ENCODE measurements around the gene PLSCR1.

PLSCR1 gene

DNA sequence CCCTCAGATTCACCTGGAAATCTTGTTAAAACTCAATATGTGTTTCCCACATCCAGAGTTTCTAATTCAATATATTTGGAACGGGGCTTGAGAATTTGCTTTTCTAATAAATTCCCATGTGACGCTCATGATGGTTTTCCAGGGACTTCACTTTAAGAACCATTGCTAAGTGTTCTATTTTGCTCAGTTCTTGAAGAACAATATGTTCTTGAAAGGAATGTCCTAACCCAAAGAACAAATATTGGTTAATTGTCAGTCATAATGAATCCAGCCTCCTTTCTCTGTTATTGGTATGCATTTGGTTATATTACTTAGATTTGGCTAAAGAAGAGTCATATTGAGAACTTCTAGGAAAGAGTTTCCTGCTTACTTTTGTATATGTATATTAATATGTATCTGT is 70.7 kb downstream of the PLSCR1 start:
- no peak for DNase-seq (ENCODE audit: low spot score)

DNA sequence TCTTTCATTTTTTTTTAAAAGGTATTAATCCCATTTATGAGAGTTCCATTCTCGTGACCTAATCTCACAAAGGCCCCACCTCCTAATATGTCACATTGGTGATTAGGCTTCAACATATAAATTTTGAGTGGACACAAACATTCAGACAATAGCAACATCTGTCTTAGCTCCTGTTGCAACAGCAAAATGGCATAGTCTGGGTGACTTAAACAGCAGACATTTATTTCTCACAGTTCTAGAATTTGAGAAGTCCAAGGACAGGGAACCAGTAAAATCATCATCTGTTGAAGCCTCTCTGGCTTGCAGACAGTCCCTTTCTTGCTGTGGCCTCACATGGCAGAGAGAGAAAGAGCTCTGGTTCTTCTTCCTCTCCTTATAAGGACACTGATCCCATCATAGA is 71.8 kb downstream of the PLSCR1 start:
- DNase-seq (ENCODE audit: low spot score), result no peak

DNA sequence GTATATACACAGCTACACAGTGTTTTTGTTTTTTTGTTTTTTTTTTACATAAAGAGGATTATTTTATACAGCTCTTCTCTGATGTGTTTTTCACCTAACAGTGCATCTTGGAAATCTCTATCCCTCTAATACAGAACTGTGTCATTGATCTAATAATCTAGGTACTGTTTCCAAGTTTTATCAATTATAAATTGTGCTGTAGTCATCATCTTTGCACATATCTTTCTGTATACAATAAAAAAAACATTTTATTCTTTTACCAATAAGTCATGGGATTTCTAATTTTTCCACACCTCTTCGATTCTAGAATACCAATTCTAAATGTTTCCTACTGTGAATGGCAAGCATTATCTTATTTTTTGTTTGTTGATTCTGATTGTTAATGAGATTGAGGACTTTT is 73.4 kb downstream of the PLSCR1 start:
- DNase-seq (ENCODE audit: low spot score), result no peak

DNA sequence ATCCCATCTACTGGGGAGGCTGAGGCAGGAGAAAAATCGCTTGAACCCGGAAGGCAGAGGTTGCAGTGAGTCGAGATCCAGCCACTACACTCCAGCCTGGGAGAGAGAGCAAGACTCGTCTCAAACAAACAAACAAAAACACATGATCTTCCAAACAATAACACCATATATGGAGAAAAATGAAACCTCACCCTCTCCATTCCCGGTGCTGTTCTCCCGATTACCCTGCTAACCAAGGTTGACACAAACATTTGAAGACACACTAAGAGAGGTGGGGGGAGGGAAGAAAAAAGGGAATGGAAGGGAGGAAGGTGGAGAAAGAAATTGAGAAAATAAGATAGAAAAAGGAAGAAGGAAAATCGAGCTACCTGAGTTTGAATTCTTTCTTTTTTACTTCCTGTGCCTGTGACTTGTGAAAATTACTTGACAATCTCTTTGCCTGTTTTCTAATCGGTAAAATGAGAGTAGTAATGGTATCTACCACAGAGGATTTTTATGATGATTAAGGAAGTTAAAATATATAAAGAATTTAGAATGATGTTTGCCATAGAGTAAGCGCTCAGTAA is 73.9 kb downstream of the PLSCR1 start:
- DNase-seq (ENCODE audit: low spot score), result no peak

DNA sequence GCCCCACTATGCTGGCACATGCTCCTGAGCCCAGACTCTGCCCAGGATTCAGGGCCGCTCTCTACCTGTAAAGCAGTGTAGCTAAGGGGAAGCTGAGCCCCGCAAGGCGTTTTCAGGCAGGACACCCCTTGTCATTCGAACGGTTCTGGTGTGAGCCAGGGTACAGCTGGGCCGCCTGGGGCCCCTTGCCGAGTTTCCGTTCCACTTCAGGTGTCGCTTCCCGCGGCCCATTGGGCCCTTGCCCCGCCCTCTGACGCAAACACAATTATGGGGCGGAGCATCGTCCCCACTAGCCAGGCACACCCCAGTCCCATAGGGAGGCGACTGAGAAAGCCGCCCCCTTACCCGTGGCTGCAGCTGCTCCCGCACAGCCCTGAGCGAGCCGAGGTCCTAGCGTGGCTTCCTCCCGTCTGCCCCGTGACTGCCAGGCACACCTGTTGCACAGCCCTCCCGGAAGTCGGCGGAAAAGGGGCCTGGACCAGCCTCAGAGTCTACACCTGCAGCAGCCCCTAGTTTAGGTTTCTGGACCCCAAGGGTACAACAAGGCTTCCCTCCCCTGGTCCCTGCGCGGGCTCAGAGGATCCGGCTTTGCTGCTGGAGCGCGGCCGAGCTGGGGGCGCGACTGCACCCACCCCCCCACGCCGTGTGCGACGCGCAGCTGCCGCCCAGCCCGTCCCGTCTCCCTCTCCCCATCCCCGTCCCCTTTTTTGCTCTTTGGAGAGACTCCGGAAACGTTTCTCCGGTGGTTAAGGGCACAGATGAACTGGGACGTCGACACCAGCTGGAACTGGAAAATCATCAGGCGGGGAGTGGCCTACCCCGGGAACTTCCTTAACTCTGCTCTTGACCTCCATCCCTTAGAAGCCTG is 75.0 kb downstream of the PLSCR1 start, which contains the start of gene PLSCR2:
Gene PLSCR2, minus strand, starts transcription at position 412 of the 868 bp plus-strand sequence. CDS start 9,657 bp downstream, outside the sequence.
- no peak for DNase-seq (ENCODE audit: low spot score)

DNA sequence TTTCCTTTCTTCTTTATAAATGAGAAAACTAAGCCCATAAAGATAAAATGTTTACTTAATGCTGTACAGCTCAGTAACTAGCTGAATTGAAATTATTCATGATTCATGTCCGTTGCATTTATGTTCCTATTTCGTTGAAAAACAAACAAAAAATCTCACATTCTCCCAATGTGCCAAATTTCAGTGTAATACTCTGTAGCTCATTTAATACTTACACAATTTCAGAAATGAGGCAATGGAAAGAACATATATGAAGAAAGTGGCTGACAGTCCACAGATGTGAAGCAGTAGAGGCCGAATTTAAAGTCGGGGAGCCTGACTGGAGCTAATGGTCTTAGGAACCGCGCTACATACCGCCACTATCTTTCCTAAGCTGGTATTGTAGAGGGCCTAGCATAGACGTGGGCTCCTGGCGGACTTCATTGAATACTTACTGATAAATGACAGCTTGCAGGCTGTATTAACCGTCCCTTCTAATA is 75.7 kb downstream of the PLSCR1 start:
- no peak for DNase-seq (ENCODE audit: low spot score)

DNA sequence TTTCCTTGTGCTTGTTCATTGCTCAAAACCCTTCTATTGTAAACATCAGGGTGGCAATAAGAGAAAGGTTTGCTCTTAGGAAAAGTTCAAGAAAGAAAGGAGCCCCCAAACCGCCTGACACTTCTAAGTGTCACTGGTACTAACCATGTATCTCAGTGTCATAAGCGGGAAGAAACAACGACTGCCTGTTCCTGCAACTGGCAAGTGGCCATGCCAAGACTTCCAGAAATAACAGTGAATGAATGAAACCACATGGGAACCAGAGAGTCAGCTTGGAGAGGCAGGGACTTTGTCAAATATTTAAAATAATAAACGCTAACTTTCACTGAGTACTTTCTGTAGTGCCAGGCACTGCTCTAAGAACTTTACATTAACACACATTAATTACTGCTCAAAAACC is 76.2 kb downstream of the PLSCR1 start:
- no peak for DNase-seq (ENCODE audit: low spot score)

DNA sequence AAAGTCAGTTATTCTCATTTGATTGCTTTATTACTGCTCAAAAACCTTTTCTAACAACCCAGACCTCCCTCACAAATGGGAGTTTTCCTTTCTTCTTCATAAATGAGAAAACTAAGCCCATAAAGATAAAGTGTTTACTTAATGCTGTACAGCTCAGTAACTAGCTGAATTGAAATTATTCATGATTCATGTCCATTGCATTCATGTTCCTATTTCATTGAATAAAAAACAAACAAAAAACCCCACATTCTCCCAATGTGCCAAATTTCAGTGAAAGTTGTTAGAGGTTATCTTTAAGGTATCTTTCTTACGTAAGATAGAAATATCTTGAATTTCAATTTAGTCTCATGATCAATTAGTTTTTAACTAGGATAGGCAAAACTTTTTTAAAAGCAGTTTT is 77.8 kb downstream of the PLSCR1 start:
- no peak for DNase-seq (ENCODE audit: low spot score)

DNA sequence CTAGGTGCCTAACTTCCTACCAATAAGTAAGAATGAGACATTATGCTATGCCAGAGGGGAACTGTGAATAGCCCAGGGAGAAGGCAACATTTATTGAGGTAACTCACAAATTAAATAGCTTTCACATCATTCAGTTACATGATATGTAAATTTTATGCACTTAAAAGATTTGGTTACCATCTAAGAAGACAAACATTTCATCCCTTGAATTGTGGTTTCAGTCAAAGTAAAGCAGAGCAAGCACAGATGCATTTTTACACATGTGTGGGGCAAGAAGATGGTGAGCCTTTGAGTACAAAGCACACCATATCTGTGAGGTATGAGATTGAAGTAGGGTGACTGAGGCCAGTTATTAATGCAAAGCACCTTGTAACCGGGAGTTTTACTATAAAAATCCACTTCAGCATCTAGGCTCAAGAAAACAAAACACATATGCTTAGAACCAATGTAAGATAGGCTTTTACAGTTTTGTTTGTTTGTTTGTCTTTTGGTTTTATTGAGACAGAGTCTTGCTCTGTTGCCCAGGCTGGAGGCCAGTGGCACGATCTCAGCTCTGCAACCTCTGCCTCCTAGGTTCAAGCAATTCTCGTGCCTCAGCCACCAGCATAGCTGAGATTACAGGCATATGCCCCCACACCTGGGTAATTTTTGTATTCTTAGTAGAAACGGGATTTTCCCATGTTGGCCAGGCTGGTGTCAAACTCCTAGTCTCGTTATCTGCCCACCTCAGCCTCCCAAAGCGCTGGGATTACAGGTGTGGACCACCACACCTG is 78.5 kb downstream of the PLSCR1 start:
- DNase-seq (ENCODE audit: low spot score), result no peak
